HG03064 (cell line): Measurements from ENCODE around the gene ZHX3.

Source experiments
- ATAC-seq: cut with Tn5 transposase; IDR thresholded peaks from one replicate; pipeline ENCODE4 v1.9.1; 2021; ENCODE audit warnings: low read depth; ENCODE audit not compliant: unreplicated experiment

ZHX3 gene

GRCh38 chr20:41175727-41176330 lies 141.7 kb downstream of the ZHX3 start:
- ATAC-seq: no peak

GRCh38 chr20:41175201-41175651 lies 142.3 kb downstream of the ZHX3 start:
- no peak for ATAC-seq

GRCh38 chr20:41174782-41175181 lies 142.7 kb downstream of the ZHX3 start:
- ATAC-seq: no peak

GRCh38 chr20:41174373-41174772 lies 143.2 kb downstream of the ZHX3 start:
- ATAC-seq: no peak

- no peak for ATAC-seq
These were observed 143.7 kb downstream of the ZHX3 start for GRCh38 chr20:41173791-41174341.

GRCh38 chr20:41173161-41173721 lies 144.3 kb downstream of the ZHX3 start:
- ATAC-seq: no peak

- no peak for ATAC-seq
These were observed 145.0 kb downstream of the ZHX3 start for GRCh38 chr20:41172296-41173140.

- no peak for ATAC-seq
These were observed 145.7 kb downstream of the ZHX3 start for GRCh38 chr20:41171736-41172295.

- no peak for ATAC-seq
These were observed 147.0 kb downstream of the ZHX3 start for GRCh38 chr20:41170386-41171105.

GRCh38 chr20:41169791-41170351 lies 147.7 kb downstream of the ZHX3 start:
- ATAC-seq: no peak

- ATAC-seq: no peak
These were observed 148.3 kb downstream of the ZHX3 start for GRCh38 chr20:41169162-41169690.

GRCh38 chr20:41168281-41169161 lies 149.0 kb downstream of the ZHX3 start:
- no peak for ATAC-seq

- no peak for ATAC-seq
These were observed 149.9 kb downstream of the ZHX3 start for GRCh38 chr20:41167481-41168253.

- ATAC-seq: no peak
These were observed 150.4 kb downstream of the ZHX3 start for GRCh38 chr20:41167118-41167470.

- ATAC-seq: no peak
These were observed 151.1 kb downstream of the ZHX3 start for GRCh38 chr20:41166201-41167117.

GRCh38 chr20:41165001-41165882 lies 152.3 kb downstream of the ZHX3 start:
- no peak for ATAC-seq
